HEK293T (cell line): ENCODE results near the gene CHST11.

Source experiments
- SP1 ChIP-seq: fragments of 450-650 bp; IDR thresholded peaks from 2 replicates; pipeline ENCODE4 v1.6.1; 2017
- SUZ12 ChIP-seq: fragments of 450-650 bp; IDR thresholded peaks from 2 replicates; pipeline ENCODE4 v1.6.1; 2016; ENCODE audit warnings: mild to moderate bottlenecking

DNA sequence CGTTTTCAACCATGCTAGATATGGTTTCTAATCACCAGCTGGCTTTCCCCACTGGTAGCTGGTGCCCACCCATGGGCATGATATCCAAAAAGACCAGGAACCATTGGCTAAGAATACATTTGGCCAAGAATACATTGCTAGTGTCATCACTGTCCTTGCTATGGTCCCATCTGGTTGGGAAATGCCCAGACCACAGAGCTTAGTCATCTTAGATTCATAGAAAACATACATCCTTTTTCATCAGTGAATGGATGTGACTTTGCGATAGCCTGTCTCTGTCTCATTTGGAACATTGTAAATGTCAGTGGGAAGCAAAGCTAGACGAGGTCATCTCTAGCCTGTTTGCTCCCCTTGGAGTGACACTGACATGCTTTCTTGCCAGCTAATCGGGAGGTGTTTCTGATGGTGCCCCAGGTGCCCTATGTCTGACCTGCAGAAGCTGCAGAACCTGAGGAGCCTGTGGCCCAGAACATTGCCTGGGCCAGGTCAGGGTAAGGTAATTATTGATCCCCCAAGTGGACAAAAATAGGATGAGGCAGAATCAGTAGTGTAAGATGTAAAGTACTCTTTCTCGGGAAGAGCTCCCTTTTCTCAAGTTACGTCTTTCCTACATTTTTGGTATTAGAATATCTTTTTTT is 306.5 kb downstream of the CHST11 start:
- TF ChIP-seq SP1 = no peak
- TF ChIP-seq SUZ12 = no peak
